HG03060 (cell line): Measurements from ENCODE around the gene ALAD.
"Not testable (repeated sequence)": the region's sequence is repeated elsewhere in the genome, so short reads cannot be mapped to it uniquely, and the experiment has no call there.

Source experiments
- ATAC-seq: cut with Tn5 transposase; IDR thresholded peaks from one replicate; pipeline ENCODE4 v1.9.1; 2021; ENCODE audit warnings: low read depth, moderate number of reproducible peaks; ENCODE audit not compliant: unreplicated experiment

Gene ALAD

GRCh38 chr9:113401027-113401792 lies at the start of gene ALAD:
Gene ALAD (minus strand): TSS chr9:113401284. CDS start chr9:113393559, 7,725 bp downstream.
- peak; percentile 95 for ATAC-seq

- no peak for ATAC-seq
Observed at GRCh38 chr9:113449376-113449775, 48.3 kb upstream of the ALAD start.

- no peak for ATAC-seq
Observed at GRCh38 chr9:113446323-113446740, 45.2 kb upstream of the ALAD start.

GRCh38 chr9:113444736-113445135 lies 43.7 kb upstream of the ALAD start:
- ATAC-seq: no peak

GRCh38 chr9:113437716-113438115 lies 36.6 kb upstream of the ALAD start:
- ATAC-seq: not testable (repeated sequence)

- ATAC-seq: no peak
Observed at GRCh38 chr9:113436728-113437515, 35.8 kb upstream of the ALAD start.

- no peak for ATAC-seq
Observed at GRCh38 chr9:113431191-113431590, 30.1 kb upstream of the ALAD start.

GRCh38 chr9:113428062-113428615 lies 27.1 kb upstream of the ALAD start:
- no peak for ATAC-seq

- no peak for ATAC-seq
Observed at GRCh38 chr9:113427629-113428028, 26.5 kb upstream of the ALAD start.

GRCh38 chr9:113426701-113427100 lies 25.6 kb upstream of the ALAD start:
- ATAC-seq: no peak

- no peak for ATAC-seq
Observed at GRCh38 chr9:113425072-113425471, 24.0 kb upstream of the ALAD start.

GRCh38 chr9:113421726-113422125 lies 20.6 kb upstream of the ALAD start:
- ATAC-seq: no peak

GRCh38 chr9:113417370-113417769 lies 16.3 kb upstream of the ALAD start:
- no peak for ATAC-seq

GRCh38 chr9:113416149-113416721 lies 15.2 kb upstream of the ALAD start:
- peak; percentile 61 for ATAC-seq

GRCh38 chr9:113410207-113410864 lies 9.3 kb upstream of the ALAD start, which contains the start of the genes C9orf43 and POLE3:
Gene C9orf43 (plus strand): TSS chr9:113410747. CDS start chr9:113413494, 2,747 bp downstream.
Gene POLE3 (minus strand): TSS chr9:113410675. CDS start chr9:113410293, 382 bp downstream.
- ATAC-seq: peak; percentile 74

GRCh38 chr9:113409883-113410206 lies 8.8 kb upstream of the ALAD start:
- ATAC-seq: no peak

GRCh38 chr9:113409481-113409880 lies 8.4 kb upstream of the ALAD start:
- no peak for ATAC-seq

- not testable (repeated sequence) for ATAC-seq
Observed at GRCh38 chr9:113406873-113407511, 5.9 kb upstream of the ALAD start.

- ATAC-seq: not testable (repeated sequence)
Observed at GRCh38 chr9:113406353-113406752, 5.3 kb upstream of the ALAD start.

GRCh38 chr9:113403646-113404045 lies 2.6 kb upstream of the ALAD start:
- no peak for ATAC-seq
